ENCODE results near the gene TSPY1. TPM values are rescaled to one million over a fixed set of nuclear protein-coding genes. Genes with fewer than 3 reads are reported as not detected.

TSPY1 gene, protein sequence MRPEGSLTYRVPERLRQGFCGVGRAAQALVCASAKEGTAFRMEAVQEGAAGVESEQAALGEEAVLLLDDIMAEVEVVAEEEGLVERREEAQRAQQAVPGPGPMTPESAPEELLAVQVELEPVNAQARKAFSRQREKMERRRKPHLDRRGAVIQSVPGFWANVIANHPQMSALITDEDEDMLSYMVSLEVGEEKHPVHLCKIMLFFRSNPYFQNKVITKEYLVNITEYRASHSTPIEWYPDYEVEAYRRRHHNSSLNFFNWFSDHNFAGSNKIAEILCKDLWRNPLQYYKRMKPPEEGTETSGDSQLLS
- total RNA-seq: not detected in 2 replicates

GRCh38 chrY:9466655-9467054 is at the start of gene TSPY1:
TSS of gene TSPY1 (plus strand) at chrY:9466955. CDS start at chrY:9467001, 46 bp downstream.

DNA sequence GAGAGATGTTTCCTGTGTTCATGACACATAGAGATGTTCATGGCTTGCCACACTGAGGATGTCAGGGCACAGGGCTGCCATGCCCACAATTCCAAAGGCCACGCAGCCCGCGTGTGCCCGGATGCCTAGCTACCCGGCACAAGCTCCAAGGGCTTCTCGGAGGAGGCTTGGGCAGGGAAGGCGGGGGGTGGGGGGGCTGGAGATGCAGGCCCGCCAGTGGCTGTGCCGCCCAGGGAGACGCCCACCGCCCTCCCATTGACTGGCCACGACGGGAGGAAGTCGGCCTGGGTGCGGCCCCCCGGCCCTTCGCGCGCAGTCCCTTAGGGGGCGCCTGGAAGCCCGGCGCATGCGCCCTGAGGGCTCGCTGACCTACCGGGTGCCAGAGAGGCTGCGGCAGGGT is 20.2 kb downstream of the TSPY1 start, which contains the start of gene TSPY9:
Gene TSPY9 (plus strand): TSS at position 301 of the 400 bp plus-strand sequence. CDS start 46 bp downstream, at position 347.

Other genes starting within 250 kb of the TSPY1 start
- gene TSPY4, start 129.5 kb upstream of the TSPY1 start, total RNA-seq: not detected in 2 replicates
- gene TSPY8, start 109.2 kb upstream of the TSPY1 start, total RNA-seq: not detected in 2 replicates
- not detected in 2 replicates for gene TSPY3, start 68.5 kb upstream of the TSPY1 start, total RNA-seq
- not detected in 2 replicates for gene TSPY9, start 20.3 kb downstream of the TSPY1 start, total RNA-seq
- gene TSPY10, start 60.9 kb downstream of the TSPY1 start, total RNA-seq: not detected in 2 replicates